Astrocyte (in vitro differentiated cells and primary cell): ENCODE results near the gene EDIL3. TPM values are rescaled to one million over a fixed set of nuclear protein-coding genes. Genes with fewer than 3 reads are reported as not detected.

ENCODE experiments used
- DNase-seq: peaks from one replicate; pipeline ENCODE4 v3.0.0-alpha.2; 2010; ENCODE audit warnings: low read depth
- FAIRE-seq: peaks from 2 replicates; lab custom pipeline; 2011; peaks lifted over from hg19 to GRCh38; lab: Jason Lieb, UNC
- H2AFZ ChIP-seq: 2 replicates; pipeline ENCODE4 v1.6.0; 2012; ENCODE audit warnings: low read depth, low read length, inconsistent platforms
- H3K27ac ChIP-seq: 2 replicates; pipeline ENCODE4 v1.5.1; 2011; ENCODE audit warnings: low read depth, low read length, inconsistent platforms
- H3K27me3 ChIP-seq: 2 replicates; pipeline ENCODE4 v1.6.0; 2011; ENCODE audit warnings: low read length, inconsistent platforms; ENCODE audit not compliant: insufficient read depth
- H3K36me3 ChIP-seq: 2 replicates; pipeline ENCODE4 v1.5.1; 2011; ENCODE audit warnings: low read length, inconsistent platforms; ENCODE audit not compliant: insufficient read depth
- H3K4me1 ChIP-seq: 2 replicates; pipeline ENCODE4 v1.5.1; 2011; ENCODE audit warnings: low read length, inconsistent platforms; ENCODE audit not compliant: insufficient read depth
- H3K4me2 ChIP-seq: 2 replicates; pipeline ENCODE4 v1.6.0; 2012; ENCODE audit warnings: low read length, inconsistent platforms
- H3K4me3 ChIP-seq: 2 replicates; pipeline ENCODE4 v1.5.1; 2011; ENCODE audit warnings: low read depth, mild to moderate bottlenecking, low read length, inconsistent platforms; ENCODE audit not compliant: insufficient read depth
- H3K79me2 ChIP-seq: 2 replicates; pipeline ENCODE4 v1.6.0; 2012; ENCODE audit warnings: mild to moderate bottlenecking, low read length, inconsistent platforms; ENCODE audit not compliant: insufficient read depth
- H3K9ac ChIP-seq: 2 replicates; pipeline ENCODE4 v1.6.0; 2012; ENCODE audit warnings: mild to moderate bottlenecking, low read length, inconsistent platforms
- H3K9me3 ChIP-seq: 2 replicates; pipeline ENCODE4 v1.5.1; 2012; ENCODE audit warnings: low read depth, mild to moderate bottlenecking, low read length, inconsistent platforms; ENCODE audit not compliant: insufficient read depth
- H4K20me1 ChIP-seq: 2 replicates; pipeline ENCODE4 v1.6.0; 2012; ENCODE audit warnings: low read length, inconsistent platforms; ENCODE audit not compliant: insufficient read depth
- H3K27ac Mint-ChIP-seq: one replicate; pipeline ENCODE4 v1.8.0; 2021; ENCODE audit warnings: mild to moderate bottlenecking, mixed read lengths; ENCODE audit not compliant: unreplicated experiment
- H3K27me3 Mint-ChIP-seq: one replicate; pipeline ENCODE4 v1.8.0; 2021; ENCODE audit warnings: low read depth, mixed read lengths; ENCODE audit not compliant: unreplicated experiment
- H3K36me3 Mint-ChIP-seq: one replicate; pipeline ENCODE4 v1.8.0; 2021; ENCODE audit warnings: low read depth, mixed read lengths; ENCODE audit not compliant: unreplicated experiment
- H3K4me1 Mint-ChIP-seq: one replicate; pipeline ENCODE4 v1.8.0; 2021; ENCODE audit warnings: low read depth, mixed read lengths; ENCODE audit not compliant: unreplicated experiment
- H3K4me3 Mint-ChIP-seq: one replicate; pipeline ENCODE4 v1.8.0; 2021; ENCODE audit warnings: mild to moderate bottlenecking, moderate library complexity, mixed read lengths; ENCODE audit not compliant: unreplicated experiment
- H3K9me3 Mint-ChIP-seq: one replicate; pipeline ENCODE4 v1.8.0; 2021; ENCODE audit warnings: mild to moderate bottlenecking, mixed read lengths; ENCODE audit not compliant: unreplicated experiment
- CTCF ChIP-seq: IDR thresholded peaks from 2 replicates; pipeline ENCODE4 v1.5.1; 2011; ENCODE audit warnings: low read depth, mild to moderate bottlenecking, inconsistent platforms, low read length, moderate library complexity; ENCODE audit not compliant: insufficient read depth
- EZH2 ChIP-seq: IDR thresholded peaks from 2 replicates; pipeline ENCODE4 v1.6.1; 2012; ENCODE audit warnings: mild to moderate bottlenecking, low read length, inconsistent platforms; ENCODE audit not compliant: insufficient read depth
- total RNA-seq: library from RNA; stranded (reverse); gene quantifications from 2 replicates; pipeline ENCODE4 v1.2.1, GENCODE V29; 2021

EDIL3 gene
- total RNA-seq, 1 donor from 2014 or later: 226 TPM

DNA sequence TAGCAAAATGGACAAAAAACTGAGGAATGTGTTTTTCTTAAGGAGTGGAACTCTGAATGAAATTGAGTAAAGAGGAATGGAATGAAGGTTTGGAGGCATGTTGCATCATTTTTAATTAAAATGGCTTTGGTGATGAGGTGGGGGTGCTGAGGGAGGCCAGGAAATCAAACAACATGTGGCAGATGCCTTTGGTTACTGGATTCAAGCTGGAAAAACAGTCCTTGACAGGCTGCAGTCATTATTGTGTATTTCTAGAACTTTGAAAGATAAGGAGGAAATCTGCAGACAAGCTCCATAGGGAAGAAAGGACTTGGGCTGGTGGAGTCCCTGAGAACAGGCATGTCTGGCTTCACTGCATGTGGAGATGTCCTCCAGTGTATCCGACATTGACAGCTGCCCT, 460.5 kb downstream of the EDIL3 start:
- peak overlapping the region; percentile 73 for H3K9ac ChIP-seq
- H3K79me2 ChIP-seq: no peaks in the 10 kb centered on the region
- peak; percentile 79 for FAIRE-seq

GRCh38 chr5:83922699-83923098, 462.0 kb downstream of the EDIL3 start:
- no peaks in the 10 kb centered on the region for H3K9me3 ChIP-seq
- no peak overlapping the region for H3K4me3 ChIP-seq
- peak overlapping the region; percentile 87 for H3K27ac Mint-ChIP-seq
- H3K4me3 Mint-ChIP-seq: no peak overlapping the region
- no peaks in the 10 kb centered on the region for H4K20me1 ChIP-seq
- FAIRE-seq (no peak), DNase-seq (no peak)
- no peaks in the 10 kb centered on the region for H3K27me3 ChIP-seq
- no peaks in the 10 kb centered on the region for H3K36me3 Mint-ChIP-seq
- TF ChIP-seq CTCF (no peak), EZH2 (no peak)
- no peak overlapping the region for H3K27ac ChIP-seq
- no peaks in the 10 kb centered on the region for H3K27me3 Mint-ChIP-seq
- H3K4me1 ChIP-seq: peaks cover 48% of the 10 kb centered on the region
- H3K79me2 ChIP-seq: no peaks in the 10 kb centered on the region
- H3K4me2 ChIP-seq: no peak overlapping the region
- H3K36me3 ChIP-seq: no peaks in the 10 kb centered on the region
- H3K9me3 Mint-ChIP-seq: no peaks in the 10 kb centered on the region
- no peak overlapping the region for H3K9ac ChIP-seq
- no peak overlapping the region for H2AFZ ChIP-seq
- peaks cover 73% of the 10 kb centered on the region for H3K4me1 Mint-ChIP-seq

More for the DNA sequence above, 460.5 kb downstream of the EDIL3 start:
- Histone ChIP-seq H4K20me1 (no peaks in the 10 kb centered on the region), H3K4me2 (peak overlapping the region; percentile 64), H3K27ac (peak overlapping the region; percentile 90), H3K9me3 (no peaks in the 10 kb centered on the region), H3K4me1 (peaks cover 41% of the 10 kb centered on the region), H3K36me3 (no peaks in the 10 kb centered on the region), H3K27me3 (no peaks in the 10 kb centered on the region), H2AFZ (no peak overlapping the region), H3K4me3 (no peak overlapping the region)
- no peaks in the 10 kb centered on the region for H3K9me3 Mint-ChIP-seq
- H3K27me3 Mint-ChIP-seq: no peaks in the 10 kb centered on the region
- TF ChIP-seq CTCF (no peak), EZH2 (no peak)
- H3K4me3 Mint-ChIP-seq: no peak overlapping the region
- H3K27ac Mint-ChIP-seq: peak overlapping the region; percentile 95
- H3K36me3 Mint-ChIP-seq: no peaks in the 10 kb centered on the region
- DNase-seq: peak; percentile 92
- peaks cover 65% of the 10 kb centered on the region for H3K4me1 Mint-ChIP-seq

DNA sequence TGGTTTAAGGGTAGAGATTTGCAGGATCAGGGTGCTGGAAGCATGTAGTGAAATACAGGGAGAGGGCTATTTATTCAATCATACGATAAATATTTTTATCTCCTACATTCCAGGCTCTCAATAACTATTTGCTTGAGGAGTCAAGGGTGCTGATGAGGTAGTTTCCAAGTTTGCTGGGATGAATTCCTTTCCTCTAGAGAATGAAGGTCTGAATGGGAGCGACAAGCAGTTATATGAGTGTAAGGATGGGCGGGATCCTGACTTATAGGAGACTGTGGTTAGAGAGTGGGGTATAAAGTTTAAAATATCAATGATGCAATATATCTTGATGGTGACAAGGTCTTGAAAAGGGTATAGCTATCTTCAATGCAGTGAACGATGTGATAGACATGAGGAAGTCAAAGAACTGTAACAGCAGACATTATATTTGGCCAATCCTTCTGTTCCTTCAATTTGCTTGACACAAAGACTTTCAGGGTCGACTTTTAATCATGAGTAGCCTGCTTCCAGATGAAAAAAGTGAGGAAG, 462.9 kb downstream of the EDIL3 start:
- Mint-ChIP-seq H3K9me3 (no peaks in the 10 kb centered on the region), H3K4me1 (peaks cover 67% of the 10 kb centered on the region)

More for the DNA sequence above, 462.9 kb downstream of the EDIL3 start:
- no peaks in the 10 kb centered on the region for H3K36me3 Mint-ChIP-seq
- no peak overlapping the region for H3K9ac ChIP-seq
- H3K4me3 ChIP-seq: no peak overlapping the region
- H3K79me2 ChIP-seq: no peaks in the 10 kb centered on the region
- no peak overlapping the region for H3K4me3 Mint-ChIP-seq
- H2AFZ ChIP-seq: no peak overlapping the region
- no peaks in the 10 kb centered on the region for H3K9me3 ChIP-seq
- H3K27me3 ChIP-seq: no peaks in the 10 kb centered on the region
- H3K27ac ChIP-seq: no peak overlapping the region
- DNase-seq (peak; percentile 45), FAIRE-seq (no peak)
- TF ChIP-seq EZH2 (no peak), CTCF (no peak)
- no peaks in the 10 kb centered on the region for H3K36me3 ChIP-seq
- no peaks in the 10 kb centered on the region for H3K27me3 Mint-ChIP-seq
- no peak overlapping the region for H3K4me2 ChIP-seq
- H4K20me1 ChIP-seq: no peaks in the 10 kb centered on the region
- H3K4me1 ChIP-seq: peaks cover 42% of the 10 kb centered on the region
- H3K27ac Mint-ChIP-seq: peak overlapping the region; percentile 64
